LNCaP clone FGC (cell line): ENCODE results near the gene NECAB2.

Experiments used
- DNase-seq: peaks from one replicate; pipeline ENCODE4 v3.0.0-alpha.2; 2011; ENCODE audit warnings: low read depth
- H3K4me3 ChIP-seq: 2 replicates; pipeline ENCODE4 v1.5.1; 2011; ENCODE audit warnings: mild to moderate bottlenecking, low read depth, low read length, control low read depth
- TF ChIP-seq, protein P1 (sequence below): IDR thresholded peaks from 2 replicates; pipeline ENCODE4 v1.5.1; 2012; ENCODE audit warnings: mild to moderate bottlenecking; ENCODE audit not compliant: control insufficient read depth, insufficient read depth; ENCODE audit errors: extremely low read depth

The NECAB2 gene

DNA sequence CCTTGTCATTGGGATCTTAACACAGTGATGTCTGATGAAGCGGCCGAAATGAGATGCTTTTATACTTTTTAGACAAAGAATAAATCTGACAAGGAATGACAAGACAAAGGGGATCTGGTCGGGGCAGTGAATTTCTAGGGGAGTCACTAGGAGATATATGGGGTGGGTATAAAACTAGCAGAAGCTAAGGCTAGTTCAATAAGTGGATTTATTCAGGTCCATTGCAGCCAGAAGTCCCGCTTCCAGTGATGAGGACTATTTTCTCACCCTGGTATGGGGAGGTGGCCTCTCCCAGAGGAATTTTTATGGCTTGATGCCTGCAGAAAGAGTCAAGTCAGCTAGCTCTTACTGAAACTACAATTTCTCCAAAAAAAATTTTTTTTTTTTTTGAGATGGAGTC, 50.7 kb downstream of the NECAB2 start:
- no peak overlapping the region for H3K4me3 ChIP-seq
- DNase-seq = no peak
- TF ChIP-seq, protein P1, sequence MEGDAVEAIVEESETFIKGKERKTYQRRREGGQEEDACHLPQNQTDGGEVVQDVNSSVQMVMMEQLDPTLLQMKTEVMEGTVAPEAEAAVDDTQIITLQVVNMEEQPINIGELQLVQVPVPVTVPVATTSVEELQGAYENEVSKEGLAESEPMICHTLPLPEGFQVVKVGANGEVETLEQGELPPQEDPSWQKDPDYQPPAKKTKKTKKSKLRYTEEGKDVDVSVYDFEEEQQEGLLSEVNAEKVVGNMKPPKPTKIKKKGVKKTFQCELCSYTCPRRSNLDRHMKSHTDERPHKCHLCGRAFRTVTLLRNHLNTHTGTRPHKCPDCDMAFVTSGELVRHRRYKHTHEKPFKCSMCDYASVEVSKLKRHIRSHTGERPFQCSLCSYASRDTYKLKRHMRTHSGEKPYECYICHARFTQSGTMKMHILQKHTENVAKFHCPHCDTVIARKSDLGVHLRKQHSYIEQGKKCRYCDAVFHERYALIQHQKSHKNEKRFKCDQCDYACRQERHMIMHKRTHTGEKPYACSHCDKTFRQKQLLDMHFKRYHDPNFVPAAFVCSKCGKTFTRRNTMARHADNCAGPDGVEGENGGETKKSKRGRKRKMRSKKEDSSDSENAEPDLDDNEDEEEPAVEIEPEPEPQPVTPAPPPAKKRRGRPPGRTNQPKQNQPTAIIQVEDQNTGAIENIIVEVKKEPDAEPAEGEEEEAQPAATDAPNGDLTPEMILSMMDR = no peak

DNA sequence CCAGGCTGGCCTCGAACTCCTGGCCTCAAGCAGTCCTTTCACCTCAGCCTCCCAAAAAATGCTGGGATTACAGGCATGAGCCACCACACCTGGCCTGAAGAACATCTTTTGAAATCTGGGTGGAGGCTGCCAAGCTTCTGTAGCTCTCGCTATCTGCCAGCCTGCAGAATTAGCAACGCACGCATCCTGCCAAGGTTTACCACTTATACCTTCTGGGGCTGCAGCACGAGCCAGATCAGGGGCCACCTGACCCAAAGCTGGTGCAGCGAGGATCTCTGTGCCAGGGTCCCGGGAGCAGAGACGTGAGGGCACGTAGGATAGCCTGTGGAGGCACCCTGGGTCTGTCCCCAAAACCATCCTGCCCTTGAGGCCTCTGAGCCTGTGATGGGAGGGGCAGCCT, 52.3 kb downstream of the NECAB2 start:
- no peak overlapping the region for H3K4me3 ChIP-seq
- TF ChIP-seq, protein P1 = no peak
- no peak for DNase-seq

- H3K4me3 ChIP-seq = no peak overlapping the region
- TF ChIP-seq, protein P1 = no peak
- DNase-seq = no peak
Observed at GRCh38 chr16:84021488-84021887, 53.4 kb downstream of the NECAB2 start.

DNA sequence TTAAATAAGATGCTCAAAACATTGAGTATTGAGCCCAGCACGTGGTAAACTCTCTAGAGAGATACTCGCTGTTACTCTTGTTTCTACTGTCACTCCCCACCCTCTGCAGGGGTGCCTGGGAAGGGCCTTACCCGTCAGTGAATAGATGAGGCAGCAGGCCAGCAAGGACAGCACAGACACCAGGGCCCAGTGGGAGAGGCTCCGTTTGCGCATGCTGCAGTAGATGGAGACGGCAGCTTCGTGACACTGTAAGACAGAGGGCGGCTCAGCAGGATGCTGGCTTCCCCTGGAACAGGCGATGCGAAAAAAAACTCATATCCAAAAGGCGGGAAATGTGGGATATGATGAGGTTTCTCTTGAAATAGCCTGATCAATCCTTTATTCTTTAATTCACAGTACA, 54.6 kb downstream of the NECAB2 start:
- no peak overlapping the region for H3K4me3 ChIP-seq
- TF ChIP-seq, protein P1 = no peak
- DNase-seq = no peak

GRCh38 chr16:84024854-84025253, 56.8 kb downstream of the NECAB2 start:
- TF ChIP-seq, protein P1 = no peak
- no peak overlapping the region for H3K4me3 ChIP-seq
- DNase-seq = no peak

GRCh38 chr16:84026606-84027005, 58.6 kb downstream of the NECAB2 start:
- DNase-seq = no peak

DNA sequence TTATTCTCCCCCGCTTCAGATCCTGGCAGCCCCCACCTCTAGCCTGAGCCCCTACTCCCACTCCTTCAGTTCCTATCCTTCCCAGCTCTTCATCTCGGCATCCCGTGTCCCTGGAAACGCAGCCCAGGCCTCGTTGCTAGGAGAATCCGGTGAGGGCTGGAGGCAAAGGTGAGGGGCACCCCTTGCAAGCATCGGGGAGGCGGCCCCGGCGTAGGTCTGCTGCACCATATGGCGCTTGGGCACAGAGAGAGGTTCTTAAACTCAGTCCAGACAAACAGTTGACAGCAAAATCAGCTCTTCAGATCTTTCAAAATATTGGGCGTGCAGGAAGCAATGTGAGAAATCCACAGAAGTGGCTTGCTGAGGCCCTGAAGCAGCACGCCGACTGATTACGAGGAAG, 59.6 kb downstream of the NECAB2 start:
- DNase-seq = no peak
- TF ChIP-seq, protein P1 = no peak
- H3K4me3 ChIP-seq = no peak overlapping the region

More at GRCh38 chr16:84026606-84027005, 58.6 kb downstream of the NECAB2 start:
- no peak overlapping the region for H3K4me3 ChIP-seq
- TF ChIP-seq, protein P1 = no peak
